Neutrophil (primary cell): ENCODE data around the gene CAMK2G.
A peak's percentile ranks its signal among the peaks of the same experiment; 100 is the strongest.

Experiments used
- H3K27ac ChIP-seq: fragments of 200-600 bp; sonication (generic); 2 replicates; pipeline ENCODE4 v1.5.1; 2016; ENCODE audit warnings: mild to moderate bottlenecking, moderate library complexity
- H3K27me3 ChIP-seq: fragments of 200-600 bp; sonication (generic); 2 replicates; pipeline ENCODE4 v1.6.0; 2016; ENCODE audit warnings: mild to moderate bottlenecking
- H3K36me3 ChIP-seq: fragments of 200-600 bp; sonication (generic); 2 replicates; pipeline ENCODE4 v1.5.1; 2017
- H3K4me1 ChIP-seq, 2 experiments: fragments of 200-600 bp in 1 of 2; sonication (generic) in 1 of 2; 1 replicate in 1 of 2; 2 replicates in 1 of 2; pipeline versions ENCODE4 v1.5.1 to v1.6.1; 2013 to 2016; ENCODE audit warnings: low read depth in 1 of 2, low read length in 1 of 2, mild to moderate bottlenecking in 1 of 2, moderate library complexity in 1 of 2; ENCODE audit not compliant: control insufficient read depth in 1 of 2, insufficient read depth in 1 of 2
- H3K4me3 ChIP-seq, 2 experiments: fragments of 200-600 bp in 1 of 2; sonication (generic) in 1 of 2; 1 replicate in 1 of 2; 2 replicates in 1 of 2; pipeline ENCODE4 v1.5.1; 2013 to 2016; ENCODE audit warnings: low read depth in 1 of 2, low read length in 1 of 2, mild to moderate bottlenecking in 1 of 2, moderate library complexity in 1 of 2
- H3K9me3 ChIP-seq: fragments of 200-600 bp; sonication (generic); 2 replicates; pipeline ENCODE4 v1.5.1; 2016
- TF ChIP-seq, protein P1 (sequence below): fragments of 200-600 bp; sonication (generic); IDR thresholded peaks from 2 replicates; pipeline ENCODE4 v1.5.1; 2016; ENCODE audit warnings: antibody characterized with exemption

CAMK2G gene

DNA sequence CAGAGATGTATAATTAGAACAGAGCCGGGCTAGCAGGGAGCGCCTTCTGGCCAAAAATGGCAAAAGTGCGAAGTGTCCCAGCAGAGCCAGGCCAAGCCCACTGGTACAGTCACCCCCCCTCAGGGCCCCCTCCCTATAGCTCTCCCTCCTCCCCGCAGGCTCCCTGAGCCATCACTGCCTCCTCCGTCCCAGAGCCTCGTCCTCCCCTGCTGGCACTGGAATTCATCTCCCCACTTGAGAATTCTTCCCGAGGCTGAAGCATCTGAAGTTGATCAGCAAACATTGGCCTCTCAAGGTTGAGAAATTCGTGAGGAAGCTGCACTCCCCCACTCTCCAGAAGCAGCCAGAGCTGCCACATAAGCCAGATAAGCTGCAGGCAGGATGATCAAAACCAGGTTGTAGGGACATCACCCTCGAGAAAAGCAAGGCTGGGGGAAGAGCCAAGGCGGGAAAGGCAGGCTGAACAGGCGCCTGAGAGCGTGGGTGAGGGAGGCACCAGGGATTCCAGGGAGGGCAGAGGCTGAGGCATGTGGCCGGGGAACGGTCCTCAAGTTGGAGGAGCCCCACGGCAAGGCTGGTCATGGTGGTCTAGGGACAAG is 23.4 kb downstream of the CAMK2G start:
- Histone ChIP-seq H3K4me3 (no peak overlapping the region), H3K4me1 (peaks cover 19 to 28% of the 10 kb centered on the region in 2 experiments), H3K9me3 (no peaks in the 10 kb centered on the region), H3K36me3 (peaks cover 100% of the 10 kb centered on the region), H3K27me3 (no peaks in the 10 kb centered on the region), H3K27ac (peak overlapping the region; percentile 81)
- TF ChIP-seq, protein P1, sequence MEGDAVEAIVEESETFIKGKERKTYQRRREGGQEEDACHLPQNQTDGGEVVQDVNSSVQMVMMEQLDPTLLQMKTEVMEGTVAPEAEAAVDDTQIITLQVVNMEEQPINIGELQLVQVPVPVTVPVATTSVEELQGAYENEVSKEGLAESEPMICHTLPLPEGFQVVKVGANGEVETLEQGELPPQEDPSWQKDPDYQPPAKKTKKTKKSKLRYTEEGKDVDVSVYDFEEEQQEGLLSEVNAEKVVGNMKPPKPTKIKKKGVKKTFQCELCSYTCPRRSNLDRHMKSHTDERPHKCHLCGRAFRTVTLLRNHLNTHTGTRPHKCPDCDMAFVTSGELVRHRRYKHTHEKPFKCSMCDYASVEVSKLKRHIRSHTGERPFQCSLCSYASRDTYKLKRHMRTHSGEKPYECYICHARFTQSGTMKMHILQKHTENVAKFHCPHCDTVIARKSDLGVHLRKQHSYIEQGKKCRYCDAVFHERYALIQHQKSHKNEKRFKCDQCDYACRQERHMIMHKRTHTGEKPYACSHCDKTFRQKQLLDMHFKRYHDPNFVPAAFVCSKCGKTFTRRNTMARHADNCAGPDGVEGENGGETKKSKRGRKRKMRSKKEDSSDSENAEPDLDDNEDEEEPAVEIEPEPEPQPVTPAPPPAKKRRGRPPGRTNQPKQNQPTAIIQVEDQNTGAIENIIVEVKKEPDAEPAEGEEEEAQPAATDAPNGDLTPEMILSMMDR, result no peak

DNA sequence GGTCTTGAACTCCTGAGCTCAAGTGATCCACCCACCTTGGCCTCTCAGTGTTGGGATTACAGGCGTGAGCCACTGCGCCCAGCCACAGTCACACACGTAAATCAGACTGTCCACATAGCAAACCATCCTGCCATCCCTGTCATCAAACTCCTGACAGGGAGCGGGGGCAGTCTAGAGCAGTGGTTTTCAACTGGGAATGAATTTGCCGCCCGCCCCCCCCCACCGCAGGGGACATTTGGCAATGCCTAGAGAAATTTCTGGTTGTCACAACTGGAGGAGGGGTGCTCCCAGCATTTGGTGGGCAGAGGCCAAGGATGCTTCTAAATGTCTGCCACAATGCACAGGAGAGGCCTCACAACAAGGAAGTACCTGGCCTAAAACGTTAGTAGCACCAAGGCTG is 24.1 kb downstream of the CAMK2G start:
- H3K27ac ChIP-seq, result peak overlapping the region; percentile 81
- no peak overlapping the region for H3K4me3 ChIP-seq
- TF ChIP-seq, protein P1, result no peak
- H3K36me3 ChIP-seq, result peaks cover 99% of the 10 kb centered on the region
- no peaks in the 10 kb centered on the region for H3K9me3 ChIP-seq
- peaks cover 19 to 28% of the 10 kb centered on the region in 2 experiments for H3K4me1 ChIP-seq
- no peaks in the 10 kb centered on the region for H3K27me3 ChIP-seq

DNA sequence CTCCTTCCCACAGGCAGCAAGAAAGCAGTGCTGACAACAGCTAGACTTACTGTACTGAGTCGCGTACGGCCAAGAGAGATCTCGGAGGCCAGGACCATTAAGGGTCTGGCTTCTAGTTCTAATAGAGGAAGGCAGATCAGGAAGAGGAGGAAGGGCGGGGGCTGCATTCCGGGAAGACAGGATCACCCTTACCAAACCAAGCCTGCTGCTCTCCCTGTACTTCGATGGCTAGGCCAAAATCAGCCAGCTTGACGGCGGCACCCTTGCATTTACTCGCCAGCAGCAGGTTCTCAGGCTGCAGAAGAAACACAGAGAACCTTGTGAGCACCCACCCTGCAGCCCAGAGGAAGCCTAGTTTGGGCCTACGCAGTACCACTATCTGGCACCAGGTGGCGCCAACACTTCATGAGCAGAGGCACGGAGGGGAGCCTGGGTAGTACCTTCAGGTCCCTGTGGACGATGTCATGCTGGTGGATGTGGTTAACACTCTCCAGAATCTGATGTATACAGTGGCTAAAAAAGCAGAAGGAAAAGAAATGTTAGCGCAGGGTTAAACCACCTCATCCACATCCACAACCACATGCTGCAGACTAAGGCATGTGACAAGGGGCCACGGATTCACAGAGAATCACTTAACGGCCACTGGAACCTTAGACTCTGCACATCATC is 25.4 kb downstream of the CAMK2G start:
- Histone ChIP-seq H3K9me3 (no peaks in the 10 kb centered on the region), H3K36me3 (peaks cover 98% of the 10 kb centered on the region), H3K27me3 (no peaks in the 10 kb centered on the region), H3K27ac (peak overlapping the region; percentile 81), H3K4me1 (peaks cover 19 to 28% of the 10 kb centered on the region in 2 experiments), H3K4me3 (peak overlapping the region in 1 of 2 experiments; percentile 19)
- TF ChIP-seq, protein P1, result peak; percentile 95

- Histone ChIP-seq H3K4me3 (no peak overlapping the region), H3K36me3 (peaks cover 96% of the 10 kb centered on the region), H3K27me3 (no peaks in the 10 kb centered on the region), H3K27ac (no peak overlapping the region), H3K9me3 (no peaks in the 10 kb centered on the region), H3K4me1 (peaks cover 29 to 36% of the 10 kb centered on the region in 2 experiments)
- TF ChIP-seq, protein P1, result no peak
Observed at GRCh38 chr10:73847031-73847430, 27.3 kb downstream of the CAMK2G start.

GRCh38 chr10:73843261-73843660 is 31.1 kb downstream of the CAMK2G start:
- no peak overlapping the region for H3K4me3 ChIP-seq
- TF ChIP-seq, protein P1, result no peak
- peaks cover 8 to 10% of the 10 kb centered on the region in 2 experiments for H3K4me1 ChIP-seq
- peak overlapping the region; percentile 61 for H3K27ac ChIP-seq
- H3K36me3 ChIP-seq, result peaks cover 96% of the 10 kb centered on the region
- no peaks in the 10 kb centered on the region for H3K9me3 ChIP-seq
- no peaks in the 10 kb centered on the region for H3K27me3 ChIP-seq
